H1 (cell line): ENCODE data around the gene BCL3.

Experiments used
- CTCF ChIP-seq, 3 experiments: IDR thresholded peaks; 1 replicate in 2 of 3; 2 replicates in 1 of 3; pipeline versions ENCODE4 v1.5.1 to v1.6.1; 2011; ENCODE audit warnings: low read length in 3 of 3, mild to moderate bottlenecking in 3 of 3, inconsistent platforms in 2 of 3, low read depth in 1 of 3, moderate library complexity in 1 of 3; ENCODE audit not compliant: insufficient read depth in 1 of 3; ENCODE audit errors: control extremely low read depth in 1 of 3
- EZH2 ChIP-seq: fragments of 200-600 bp; sonication (generic); IDR thresholded peaks from 2 replicates; pipeline ENCODE4 v1.7.1; 2012; ENCODE audit warnings: low read depth, mild to moderate bottlenecking, moderate library complexity, low read length, inconsistent platforms; ENCODE audit not compliant: severe bottlenecking
- GTF2F1 ChIP-seq: IDR thresholded peaks from 2 replicates; pipeline ENCODE4 v1.6.1; 2012; ENCODE audit warnings: low read depth, low read length, improper control_type of control experiment, borderline replicate concordance
- MAFK ChIP-seq: IDR thresholded peaks from 2 replicates; pipeline ENCODE4 v1.6.1; 2012; ENCODE audit warnings: low read depth, mild to moderate bottlenecking, improper control_type of control experiment, low read length
- RAD21 ChIP-seq, 2 experiments: IDR thresholded peaks in 1 of 2; conservative IDR thresholded peaks in 1 of 2; 2 replicates each; pipeline ENCODE4 v1.6.1; 2011; ENCODE audit warnings: low read depth in 2 of 2, low read length in 2 of 2, improper control_type of control experiment in 1 of 2, inconsistent platforms in 1 of 2, mild to moderate bottlenecking in 1 of 2, moderate library complexity in 1 of 2
- TAF7 ChIP-seq: optimal IDR thresholded peaks from 2 replicates; pipeline ENCODE3; 2011; ENCODE audit warnings: low read depth, mild to moderate bottlenecking, inconsistent platforms, low read length, moderate library complexity, borderline replicate concordance
- YY1 ChIP-seq: IDR thresholded peaks from 2 replicates; pipeline ENCODE4 v1.6.1; 2011; ENCODE audit warnings: low read depth, mild to moderate bottlenecking, low read length
- TF ChIP-seq, protein P1 (sequence below): IDR thresholded peaks from 2 replicates; pipeline ENCODE4 v1.6.1; 2011; ENCODE audit warnings: low read depth, mild to moderate bottlenecking, low read length; ENCODE audit not compliant: insufficient read depth

GRCh38 chr19:44702551-44703176 is 45.8 kb upstream of the BCL3 start:
- no peak for TF ChIP-seq RAD21 (IDR thresholded peaks at IDR 0.05 in 1 of 2, conservative IDR thresholded peaks at IDR 0.05 in 1 of 2; ENCODE audit: low read depth in 2 of 2, low read length in 2 of 2)
- TF ChIP-seq, protein P1, sequence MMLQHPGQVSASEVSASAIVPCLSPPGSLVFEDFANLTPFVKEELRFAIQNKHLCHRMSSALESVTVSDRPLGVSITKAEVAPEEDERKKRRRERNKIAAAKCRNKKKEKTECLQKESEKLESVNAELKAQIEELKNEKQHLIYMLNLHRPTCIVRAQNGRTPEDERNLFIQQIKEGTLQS, result no peak
- no peak for TF ChIP-seq MAFK
- no peak for TF ChIP-seq CTCF (IDR thresholded peaks at IDR 0.05; ENCODE audit: control extremely low read depth in 1 of 3, insufficient read depth in 1 of 3, low read depth in 1 of 3, low read length in 3 of 3)
- TF ChIP-seq TAF7, result no peak
- no peak for TF ChIP-seq YY1
- TF ChIP-seq GTF2F1, result no peak
- no peak for TF ChIP-seq EZH2
